H9 (cell line): ENCODE measurements around the gene TUBG1. TPM values are rescaled to one million over a fixed set of nuclear protein-coding genes. Genes with fewer than 3 reads are reported as not detected.

Experiments
- DNase-seq: peaks from one replicate; pipeline ENCODE4 v3.0.0-alpha.2; 2017
- H2AFZ ChIP-seq: one replicate; pipeline ENCODE4 v1.6.1; 2013; ENCODE audit warnings: mild to moderate bottlenecking, low read length, control low read depth, moderate library complexity
- H2AK5ac ChIP-seq: 2 replicates; pipeline ENCODE4 v1.6.1; 2013; ENCODE audit warnings: low read length, control low read depth, mixed read lengths; ENCODE audit not compliant: insufficient read length
- H2BK120ac ChIP-seq: one replicate; pipeline ENCODE4 v1.6.1; 2013; ENCODE audit warnings: low read depth, mild to moderate bottlenecking, low read length, control low read depth, inconsistent platforms; ENCODE audit not compliant: poor library complexity, severe bottlenecking
- H2BK12ac ChIP-seq: 2 replicates; pipeline ENCODE4 v1.6.1; 2013; ENCODE audit warnings: low read length, control low read depth, mixed read lengths, low read depth; ENCODE audit not compliant: insufficient read length
- H2BK15ac ChIP-seq: 2 replicates; pipeline ENCODE4 v1.6.1; 2013; ENCODE audit warnings: low read depth, low read length, control low read depth
- H2BK20ac ChIP-seq: one replicate; pipeline ENCODE4 v1.6.1; 2013; ENCODE audit warnings: low read depth, mild to moderate bottlenecking, low read length, control low read depth, inconsistent platforms; ENCODE audit not compliant: poor library complexity, severe bottlenecking
- H2BK5ac ChIP-seq: 2 replicates; pipeline ENCODE4 v1.6.1; 2013; ENCODE audit warnings: low read length, control low read depth, mixed read lengths; ENCODE audit not compliant: insufficient read length
- H3K14ac ChIP-seq: 2 replicates; pipeline ENCODE4 v1.6.1; 2013; ENCODE audit warnings: low read length, control low read depth; ENCODE audit not compliant: insufficient read depth
- H3K18ac ChIP-seq: 2 replicates; pipeline ENCODE4 v1.6.1; 2013; ENCODE audit warnings: low read depth, mild to moderate bottlenecking, mixed read lengths, low read length, control low read depth; ENCODE audit not compliant: insufficient read length
- H3K23ac ChIP-seq: 2 replicates; pipeline ENCODE4 v1.6.1; 2013; ENCODE audit warnings: low read length, control low read depth, mixed read lengths, low read depth; ENCODE audit not compliant: insufficient read length
- H3K23me2 ChIP-seq: 2 replicates; pipeline ENCODE4 v1.6.1; 2013; ENCODE audit warnings: low read depth, mild to moderate bottlenecking, mixed read lengths, low read length, control low read depth; ENCODE audit not compliant: insufficient read length, poor library complexity, severe bottlenecking
- H3K27ac ChIP-seq: 2 replicates; pipeline ENCODE4 v1.5.1; 2013; ENCODE audit warnings: low read length, control low read depth, mixed read lengths, low read depth; ENCODE audit not compliant: insufficient read length
- H3K27me3 ChIP-seq: 2 replicates; pipeline ENCODE4 v1.6.1; 2013; ENCODE audit warnings: low read length, control low read depth, inconsistent platforms; ENCODE audit not compliant: insufficient read depth
- H3K4ac ChIP-seq: 2 replicates; pipeline ENCODE4 v1.6.1; 2013; ENCODE audit warnings: low read depth, mild to moderate bottlenecking, control low read depth, inconsistent platforms, low read length, moderate library complexity
- H3K4me1 ChIP-seq: 2 replicates; pipeline ENCODE4 v1.6.1; 2013; ENCODE audit warnings: low read length, control low read depth, inconsistent platforms; ENCODE audit not compliant: insufficient read depth
- H3K4me2 ChIP-seq: 2 replicates; pipeline ENCODE4 v1.6.1; 2013; ENCODE audit warnings: low read length, control low read depth, mixed read lengths; ENCODE audit not compliant: insufficient read length, insufficient read depth
- H3K56ac ChIP-seq: 2 replicates; pipeline ENCODE4 v1.6.1; 2013; ENCODE audit warnings: low read depth, mild to moderate bottlenecking, mixed read lengths, low read length, control low read depth; ENCODE audit not compliant: insufficient read length
- H3K79me1 ChIP-seq: 2 replicates; pipeline ENCODE4 v1.6.1; 2013; ENCODE audit warnings: low read depth, mild to moderate bottlenecking, moderate library complexity, low read length, control low read depth, inconsistent platforms; ENCODE audit not compliant: insufficient read depth, poor library complexity, severe bottlenecking
- H3K79me2 ChIP-seq: 2 replicates; pipeline ENCODE4 v1.6.1; 2013; ENCODE audit warnings: low read length, control low read depth, inconsistent platforms; ENCODE audit not compliant: insufficient read depth
- H3K9ac ChIP-seq: 2 replicates; pipeline ENCODE4 v1.6.1; 2013; ENCODE audit warnings: low read length, control low read depth, mixed read lengths; ENCODE audit not compliant: insufficient read length; ENCODE audit errors: extremely low read depth
- H3K9me3 ChIP-seq: one replicate; pipeline ENCODE4 v1.6.1; 2013; ENCODE audit warnings: low read depth, low read length, inconsistent platforms; ENCODE audit not compliant: control insufficient read depth
- H3T11ph ChIP-seq: one replicate; pipeline ENCODE4 v1.6.1; 2013; ENCODE audit warnings: mild to moderate bottlenecking, low read length, control low read depth, inconsistent platforms
- H4K20me1 ChIP-seq: one replicate; pipeline ENCODE4 v1.6.1; 2013; ENCODE audit not compliant: control insufficient read depth, insufficient read length, insufficient read depth
- H4K5ac ChIP-seq: 2 replicates; pipeline ENCODE4 v1.6.1; 2013; ENCODE audit warnings: low read depth, mild to moderate bottlenecking, mixed read lengths, low read length, control low read depth; ENCODE audit not compliant: insufficient read length
- H4K8ac ChIP-seq: replicated peaks from 2 replicates; pipeline ENCODE4 v1.6.1; 2013; ENCODE audit warnings: low read length, control low read depth, mixed read lengths, low read depth; ENCODE audit not compliant: insufficient read length
- H4K91ac ChIP-seq: 2 replicates; pipeline ENCODE4 v1.6.1; 2013; ENCODE audit warnings: low read depth, mild to moderate bottlenecking, moderate library complexity, mixed read lengths, low read length, control low read depth; ENCODE audit not compliant: insufficient read length
- H3K27ac Mint-ChIP-seq, 3 experiments: 2 replicates in 2 of 3; 3 replicates in 1 of 3; pipeline ENCODE4 v1.8.0; 2020 to 2021; ENCODE audit warnings: mixed read lengths in 3 of 3, mild to moderate bottlenecking in 1 of 3, moderate library complexity in 1 of 3
- H3K27me3 Mint-ChIP-seq: 2 replicates; pipeline ENCODE4 v1.8.0; 2021; ENCODE audit warnings: low read depth, mild to moderate bottlenecking, moderate library complexity, mixed read lengths
- H3K36me3 Mint-ChIP-seq, 3 experiments: 2 replicates in 2 of 3; 3 replicates in 1 of 3; pipeline ENCODE4 v1.8.0; 2020 to 2021; ENCODE audit warnings: low read depth in 3 of 3, mixed read lengths in 3 of 3; ENCODE audit not compliant: insufficient read depth in 1 of 3
- H3K4me1 Mint-ChIP-seq, 2 experiments: 2 replicates each; pipeline ENCODE4 v1.8.0; 2020; ENCODE audit warnings: mixed read lengths in 2 of 2
- H3K4me3 Mint-ChIP-seq, 2 experiments: 2 replicates in 1 of 2; 3 replicates in 1 of 2; pipeline ENCODE4 v1.8.0; 2020 to 2021; ENCODE audit warnings: mild to moderate bottlenecking in 2 of 2, mixed read lengths in 2 of 2, moderate library complexity in 1 of 2
- H3K9me3 Mint-ChIP-seq, 2 experiments: 2 replicates in 1 of 2; 3 replicates in 1 of 2; pipeline ENCODE4 v1.8.0; 2020; ENCODE audit warnings: mild to moderate bottlenecking in 2 of 2, mixed read lengths in 2 of 2, moderate library complexity in 1 of 2
- WGBS: extraction: QIAGEN DNeasy Blood & Tissue Kit; methylation state at CpG from one replicate; pipeline ENCODE4 v1.1.7; 2013; ENCODE audit warnings: missing lambda C conversion rate, low lambda C conversion rate, mixed read lengths; ENCODE audit not compliant: insufficient read length; ENCODE audit errors: extremely low coverage; 5-methylcytosine and 5-hydroxymethylcytosine counted together
- total RNA-seq: library from RNA; stranded (reverse); gene quantifications from 2 replicates; pipeline ENCODE4 v1.2.1, GENCODE V29; 2021
- TF ChIP-seq, protein P1 (sequence below): fragments of 200-600 bp; sonication (generic); conservative IDR thresholded peaks from 3 replicates; pipeline ENCODE4 v1.8.0; 2021; ENCODE audit warnings: antibody characterized with exemption, mild to moderate bottlenecking

TUBG1 gene
- total RNA-seq, 1 experiment from 2014 or later, result 122 TPM

DNA sequence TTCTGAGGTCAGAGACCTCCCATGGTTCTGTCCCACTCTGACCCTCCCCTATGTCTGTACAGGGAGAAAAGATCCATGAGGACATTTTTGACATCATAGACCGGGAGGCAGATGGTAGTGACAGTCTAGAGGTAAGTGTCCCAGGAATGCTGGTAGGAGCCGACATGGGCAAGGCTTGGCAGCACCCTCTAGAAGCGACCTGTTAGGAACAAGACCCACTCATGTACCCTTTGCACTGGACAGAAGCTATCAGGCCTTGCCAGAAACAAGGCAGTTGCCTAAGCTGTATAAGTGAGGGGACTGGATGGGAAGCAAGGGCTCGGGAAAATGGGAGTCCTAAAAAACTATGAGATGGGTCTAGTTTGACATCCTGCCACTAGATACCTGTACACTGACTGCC lies 2.5 kb downstream of the TUBG1 start:
- no peak overlapping the region for H2BK120ac ChIP-seq
- no peak overlapping the region for H3K18ac ChIP-seq
- no peak overlapping the region for H4K8ac ChIP-seq
- no CpG with 5 or more reads among the region's 4 CpGs for WGBS
- H3K9ac ChIP-seq, result no peak overlapping the region
- H3K79me2 ChIP-seq, result peaks cover 8% of the 10 kb centered on the region; the same call in 1 of the 2 replicates
- no peak overlapping the region for H3K27ac ChIP-seq
- no peak overlapping the region for H3K56ac ChIP-seq
- no peak overlapping the region for H2BK5ac ChIP-seq
- DNase-seq, result no peak
- no peak overlapping the region for H2AK5ac ChIP-seq
- H3K27ac Mint-ChIP-seq, result no peak overlapping the region
- no peak overlapping the region; a peak in 1 of 5 replicates for H3K4me3 Mint-ChIP-seq
- no peak overlapping the region for H2BK20ac ChIP-seq
- no peak overlapping the region for H4K5ac ChIP-seq
- no peak overlapping the region for H3T11ph ChIP-seq
- no peaks in the 10 kb centered on the region for H4K20me1 ChIP-seq
- H3K4ac ChIP-seq, result no peak overlapping the region
- TF ChIP-seq, protein P1, sequence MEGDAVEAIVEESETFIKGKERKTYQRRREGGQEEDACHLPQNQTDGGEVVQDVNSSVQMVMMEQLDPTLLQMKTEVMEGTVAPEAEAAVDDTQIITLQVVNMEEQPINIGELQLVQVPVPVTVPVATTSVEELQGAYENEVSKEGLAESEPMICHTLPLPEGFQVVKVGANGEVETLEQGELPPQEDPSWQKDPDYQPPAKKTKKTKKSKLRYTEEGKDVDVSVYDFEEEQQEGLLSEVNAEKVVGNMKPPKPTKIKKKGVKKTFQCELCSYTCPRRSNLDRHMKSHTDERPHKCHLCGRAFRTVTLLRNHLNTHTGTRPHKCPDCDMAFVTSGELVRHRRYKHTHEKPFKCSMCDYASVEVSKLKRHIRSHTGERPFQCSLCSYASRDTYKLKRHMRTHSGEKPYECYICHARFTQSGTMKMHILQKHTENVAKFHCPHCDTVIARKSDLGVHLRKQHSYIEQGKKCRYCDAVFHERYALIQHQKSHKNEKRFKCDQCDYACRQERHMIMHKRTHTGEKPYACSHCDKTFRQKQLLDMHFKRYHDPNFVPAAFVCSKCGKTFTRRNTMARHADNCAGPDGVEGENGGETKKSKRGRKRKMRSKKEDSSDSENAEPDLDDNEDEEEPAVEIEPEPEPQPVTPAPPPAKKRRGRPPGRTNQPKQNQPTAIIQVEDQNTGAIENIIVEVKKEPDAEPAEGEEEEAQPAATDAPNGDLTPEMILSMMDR, result no peak
- H3K4me1 Mint-ChIP-seq, result peaks cover 9 to 10% of the 10 kb centered on the region in 2 experiments
- peaks cover 4% of the 10 kb centered on the region for H3K79me1 ChIP-seq
- H2BK15ac ChIP-seq, result no peak overlapping the region
- no peak overlapping the region for H2AFZ ChIP-seq
- H2BK12ac ChIP-seq, result no peak overlapping the region
- no peak overlapping the region for H3K14ac ChIP-seq
- no peak overlapping the region for H4K91ac ChIP-seq
- peaks cover 10% of the 10 kb centered on the region for H3K23me2 ChIP-seq
- H3K27me3 ChIP-seq, result no peaks in the 10 kb centered on the region
- H3K27me3 Mint-ChIP-seq, result no peaks in the 10 kb centered on the region
- no peak overlapping the region for H3K4me2 ChIP-seq
- peaks cover 35 to 48% (median 48%) of the 10 kb centered on the region in 3 experiments for H3K36me3 Mint-ChIP-seq
- H3K9me3 ChIP-seq, result no peaks in the 10 kb centered on the region
- no peak overlapping the region for H3K23ac ChIP-seq
- H3K9me3 Mint-ChIP-seq, result peaks cover 0 to 3% of the 10 kb centered on the region in 2 experiments; a peak in 1 of 5 replicates
- no peaks in the 10 kb centered on the region for H3K4me1 ChIP-seq
